Measurements from ENCODE around the gene NUAK2. TPM values are rescaled to one million over a fixed set of nuclear protein-coding genes. Genes with fewer than 3 reads are reported as not detected.

NUAK2 gene
- total RNA-seq, 1 experiment from 2014 or later, result 3.9 TPM

GRCh38 chr1:205343431-205344065, 22.0 kb upstream of the NUAK2 start:
- Histone ChIP-seq H3K4me3 (no peak overlapping the region), H3K9me2 (ENCODE audit: insufficient read depth) (no peaks in the 10 kb centered on the region), H3K9me3 (ENCODE audit: insufficient read depth, low read depth) (no peaks in the 10 kb centered on the region), H3K27me3 (ENCODE audit: insufficient read depth, low read depth) (peaks cover 13% of the 10 kb centered on the region), H3K4me1 (replicated peaks; ENCODE audit: insufficient read depth) (peaks cover 8% of the 10 kb centered on the region), H3K79me2 (ENCODE audit: low read depth) (no peaks in the 10 kb centered on the region), H4K20me1 (ENCODE audit: insufficient read depth) (no peaks in the 10 kb centered on the region), H3K4me2 (no peak overlapping the region), H2AFZ (no peak overlapping the region), H3K36me3 (ENCODE audit: low read depth) (no peaks in the 10 kb centered on the region), H3F3A (ENCODE audit: insufficient read depth, low read depth) (no peaks in the 10 kb centered on the region), H3K27ac (no peak overlapping the region)
- intact Hi-C loops (cut with micrococcal nuclease; ENCODE audit: unreplicated experiment), result no loop called here
- DNase-seq, result no peak
- ChIA-PET CTCF (no interaction called here), POLR2A (ENCODE audit: unreplicated experiment) (no interaction called here)
- no TSS peak for BruUV-seq (replicated peaks)
- no peak for TF ChIP-seq EZH2 (IDR thresholded peaks at IDR 0.05; ENCODE audit: low read depth)

- Histone ChIP-seq H3F3A (ENCODE audit: insufficient read depth, low read depth) (no peaks in the 10 kb centered on the region), H2AFZ (no peak overlapping the region), H3K27me3 (ENCODE audit: insufficient read depth, low read depth) (peaks cover 13% of the 10 kb centered on the region), H3K36me3 (ENCODE audit: low read depth) (no peaks in the 10 kb centered on the region), H3K4me3 (no peak overlapping the region), H3K79me2 (ENCODE audit: low read depth) (no peaks in the 10 kb centered on the region), H3K4me2 (no peak overlapping the region), H3K4me1 (replicated peaks; ENCODE audit: insufficient read depth) (peaks cover 8% of the 10 kb centered on the region), H3K27ac (no peak overlapping the region), H3K9me3 (ENCODE audit: insufficient read depth, low read depth) (no peaks in the 10 kb centered on the region), H3K9me2 (ENCODE audit: insufficient read depth) (no peaks in the 10 kb centered on the region), H4K20me1 (ENCODE audit: insufficient read depth) (no peaks in the 10 kb centered on the region)
- POLR2A ChIA-PET (ENCODE audit: unreplicated experiment), result no interaction called here
- BruUV-seq (replicated peaks), result no TSS peak
- intact Hi-C loops (cut with micrococcal nuclease; ENCODE audit: unreplicated experiment), result no loop called here
- TF ChIP-seq CTCF (conservative IDR thresholded peaks at IDR 0.05) (no peak), EZH2 (IDR thresholded peaks at IDR 0.05; ENCODE audit: low read depth) (no peak)
- CTCF ChIA-PET, result no interaction called here
- no peak for DNase-seq
Measured at GRCh38 chr1:205342986-205343385, 21.4 kb upstream of the NUAK2 start.

- POLR2A ChIA-PET (ENCODE audit: unreplicated experiment), result interaction anchor here (0.5 kb wide), 1 partner anchor 295 kb away, joined by 14 read pairs; no protein-coding TSS in a partner anchor
- no peaks in the 10 kb centered on the region for H3K9me2 ChIP-seq (ENCODE audit: insufficient read depth)
- H3K4me1 ChIP-seq (replicated peaks; ENCODE audit: insufficient read depth), result peaks cover 8% of the 10 kb centered on the region
- H2AFZ ChIP-seq, result no peak overlapping the region
- no peak overlapping the region for H3K4me3 ChIP-seq
- H3K36me3 ChIP-seq (ENCODE audit: low read depth), result no peaks in the 10 kb centered on the region
- intact Hi-C loops (cut with micrococcal nuclease; ENCODE audit: unreplicated experiment), result no loop called here
- H3F3A ChIP-seq (ENCODE audit: insufficient read depth, low read depth), result no peaks in the 10 kb centered on the region
- CTCF ChIA-PET, result interaction anchor here (0.7 kb wide), 1 partner anchor 509 kb away, joined by 3 read pairs; no protein-coding TSS in a partner anchor
- no peaks in the 10 kb centered on the region for H3K79me2 ChIP-seq (ENCODE audit: low read depth)
- no TSS peak for BruUV-seq (replicated peaks)
- TF ChIP-seq EZH2 (IDR thresholded peaks at IDR 0.05; ENCODE audit: low read depth), result no peak
- TF ChIP-seq CTCF (conservative IDR thresholded peaks at IDR 0.05), result no peak
- H3K4me2 ChIP-seq, result no peak overlapping the region
- H3K27me3 ChIP-seq (ENCODE audit: insufficient read depth, low read depth), result peaks cover 13% of the 10 kb centered on the region
- DNase-seq, result no peak
- H3K9me3 ChIP-seq (ENCODE audit: insufficient read depth, low read depth), result no peaks in the 10 kb centered on the region
- H4K20me1 ChIP-seq (ENCODE audit: insufficient read depth), result no peaks in the 10 kb centered on the region
- H3K27ac ChIP-seq, result no peak overlapping the region
Measured at GRCh38 chr1:205340676-205341075, 19.1 kb upstream of the NUAK2 start.

GRCh38 chr1:205339717-205340116, 18.2 kb upstream of the NUAK2 start:
- Histone ChIP-seq H3F3A (ENCODE audit: insufficient read depth, low read depth) (no peaks in the 10 kb centered on the region), H3K4me2 (no peak overlapping the region), H3K4me1 (replicated peaks; ENCODE audit: insufficient read depth) (peaks cover 8% of the 10 kb centered on the region), H3K36me3 (ENCODE audit: low read depth) (no peaks in the 10 kb centered on the region), H3K79me2 (ENCODE audit: low read depth) (no peaks in the 10 kb centered on the region), H2AFZ (no peak overlapping the region), H3K9me3 (ENCODE audit: insufficient read depth, low read depth) (no peaks in the 10 kb centered on the region), H3K27me3 (ENCODE audit: insufficient read depth, low read depth) (peaks cover 10% of the 10 kb centered on the region), H4K20me1 (ENCODE audit: insufficient read depth) (no peaks in the 10 kb centered on the region), H3K4me3 (no peak overlapping the region), H3K27ac (no peak overlapping the region), H3K9me2 (ENCODE audit: insufficient read depth) (no peaks in the 10 kb centered on the region)
- TF ChIP-seq EZH2 (IDR thresholded peaks at IDR 0.05; ENCODE audit: low read depth), result no peak
- no peak for TF ChIP-seq CTCF (conservative IDR thresholded peaks at IDR 0.05)
- CTCF ChIA-PET, result interaction anchor here (0.6 kb wide), 1 partner anchor 529 kb away, joined by 3 read pairs; no protein-coding TSS in a partner anchor
- no peak for DNase-seq
- BruUV-seq (replicated peaks), result no TSS peak
- POLR2A ChIA-PET (ENCODE audit: unreplicated experiment), result no interaction called here
- intact Hi-C loops (cut with micrococcal nuclease; ENCODE audit: unreplicated experiment), result loop anchor here (5.0 kb wide), 1 partner anchor 58 kb away; no protein-coding TSS in a partner anchor

Measured in PC-9 (cell line).